HEK293 (cell line): Measurements from ENCODE around the gene AGK.

ENCODE experiments used
- CTCF ChIA-PET: fragments of 350-600 bp; formaldehyde crosslinking; extraction: SDS; loops from one replicate; lab custom pipeline; 2021; ENCODE audit warnings: antibody characterized with exemption; lab: Yijun Ruan, JAX
- POLR2A ChIA-PET: fragments of 300-600 bp; formaldehyde crosslinking; extraction: SDS; loops from one replicate; lab custom pipeline; 2020; ENCODE audit warnings: antibody characterized with exemption, inconsistent platforms; lab: Yijun Ruan, JAX
- H3K27ac ChIP-seq: fragments of 200-500 bp; sonication (Bioruptor generic); 2 replicates; pipeline ENCODE4 v1.5.1; 2014; ENCODE audit warnings: low read depth, low read length, control low read depth, inconsistent platforms; ENCODE audit errors: extremely low read depth
- H3K36me3 ChIP-seq, 2 experiments: fragments of 200-500 bp in 1 of 2; sonication (Bioruptor generic) in 1 of 2; 1 replicate in 1 of 2; 2 replicates in 1 of 2; pipeline ENCODE4 v1.5.1; 2014 to 2017; ENCODE audit warnings: inconsistent platforms in 2 of 2, low read length in 2 of 2; ENCODE audit not compliant: control insufficient read depth in 2 of 2, insufficient read depth in 1 of 2
- H3K4me1 ChIP-seq: fragments of 200-500 bp; sonication (Bioruptor generic); 2 replicates; pipeline ENCODE4 v1.5.1; 2014; ENCODE audit warnings: mild to moderate bottlenecking, low read length, inconsistent platforms; ENCODE audit not compliant: control insufficient read depth, insufficient read depth
- H3K4me3 ChIP-seq: 2 replicates; pipeline ENCODE4 v1.5.1; 2011; ENCODE audit warnings: low read depth, mild to moderate bottlenecking, control low read depth, low read length, moderate library complexity
- H3K9me3 ChIP-seq: fragments of 200-500 bp; sonication (Bioruptor generic); 2 replicates; pipeline ENCODE4 v1.5.1; 2014; ENCODE audit warnings: low read depth, low read length, inconsistent platforms; ENCODE audit not compliant: control insufficient read depth, insufficient read depth
- BCL11A ChIP-seq: fragments of 450-650 bp; formaldehyde crosslinking; IDR thresholded peaks from 2 replicates; pipeline ENCODE4 v1.5.1; 2016; ENCODE audit warnings: low read depth, missing biosample characterization, missing genetic modification characterization
- ELK4 ChIP-seq: IDR thresholded peaks from 2 replicates; pipeline ENCODE4 v1.6.1; 2011; ENCODE audit warnings: mild to moderate bottlenecking, low read depth, low read length, borderline replicate concordance
- GLI4 ChIP-seq: fragments of 450-650 bp; formaldehyde crosslinking; IDR thresholded peaks from 2 replicates; pipeline ENCODE4 v1.5.1; 2016; ENCODE audit warnings: missing biosample characterization, missing genetic modification characterization
- MZF1 ChIP-seq: fragments of 450-650 bp; formaldehyde crosslinking; IDR thresholded peaks from 2 replicates; pipeline ENCODE4 v1.5.1; 2017; ENCODE audit warnings: missing biosample characterization, missing genetic modification characterization, borderline replicate concordance
- OSR2 ChIP-seq: fragments of 450-650 bp; formaldehyde crosslinking; IDR thresholded peaks from 2 replicates; pipeline ENCODE4 v1.5.1; 2016; ENCODE audit warnings: missing biosample characterization, missing genetic modification characterization
- PRDM6 ChIP-seq: fragments of 450-650 bp; formaldehyde crosslinking; IDR thresholded peaks from 2 replicates; pipeline ENCODE4 v1.5.1; 2017; ENCODE audit warnings: missing biosample characterization, missing genetic modification characterization
- ZBTB17 ChIP-seq: fragments of 450-650 bp; formaldehyde crosslinking; IDR thresholded peaks from 2 replicates; pipeline ENCODE4 v1.5.1; 2016; ENCODE audit warnings: missing biosample characterization, missing genetic modification characterization
- ZBTB20 ChIP-seq: fragments of 450-650 bp; formaldehyde crosslinking; IDR thresholded peaks from 2 replicates; pipeline ENCODE4 v1.5.1; 2016; ENCODE audit warnings: missing biosample characterization, missing genetic modification characterization
- ZBTB7A ChIP-seq: fragments of 450-650 bp; formaldehyde crosslinking; IDR thresholded peaks from 2 replicates; pipeline ENCODE4 v1.5.1; 2016; ENCODE audit warnings: low read depth, missing biosample characterization, missing genetic modification characterization
- ZFP3 ChIP-seq: fragments of 450-650 bp; formaldehyde crosslinking; IDR thresholded peaks from 2 replicates; pipeline ENCODE4 v1.5.1; 2016; ENCODE audit warnings: low read depth, missing biosample characterization, missing genetic modification characterization
- ZNF10 ChIP-seq: fragments of 450-650 bp; formaldehyde crosslinking; IDR thresholded peaks from 2 replicates; pipeline ENCODE4 v1.5.1; 2017; ENCODE audit warnings: missing biosample characterization, missing genetic modification characterization
- ZNF174 ChIP-seq: fragments of 450-650 bp; formaldehyde crosslinking; IDR thresholded peaks from 2 replicates; pipeline ENCODE4 v1.5.0; 2017; ENCODE audit warnings: missing biosample characterization, mild to moderate bottlenecking, missing genetic modification characterization
- ZNF266 ChIP-seq: fragments of 450-650 bp; formaldehyde crosslinking; IDR thresholded peaks from 2 replicates; pipeline ENCODE4 v1.5.1; 2016; ENCODE audit warnings: missing biosample characterization, missing genetic modification characterization, low read depth
- ZNF280C ChIP-seq: fragments of 450-650 bp; formaldehyde crosslinking; IDR thresholded peaks from 2 replicates; pipeline ENCODE4 v1.5.1; 2016; ENCODE audit warnings: missing biosample characterization, missing genetic modification characterization
- ZNF335 ChIP-seq: fragments of 450-650 bp; formaldehyde crosslinking; conservative IDR thresholded peaks from 2 replicates; pipeline ENCODE4 v1.5.1; 2016; ENCODE audit warnings: missing biosample characterization, missing genetic modification characterization
- ZNF416 ChIP-seq: fragments of 450-650 bp; formaldehyde crosslinking; IDR thresholded peaks from 2 replicates; pipeline ENCODE4 v1.5.1; 2016; ENCODE audit warnings: missing biosample characterization, missing genetic modification characterization
- ZNF48 ChIP-seq: fragments of 450-650 bp; formaldehyde crosslinking; IDR thresholded peaks from 2 replicates; pipeline ENCODE4 v1.5.1; 2016; ENCODE audit warnings: missing biosample characterization, missing genetic modification characterization
- ZNF544 ChIP-seq: fragments of 450-650 bp; formaldehyde crosslinking; IDR thresholded peaks from 2 replicates; pipeline ENCODE4 v1.5.0; 2017; ENCODE audit warnings: missing biosample characterization, missing genetic modification characterization
- ZNF549 ChIP-seq: fragments of 450-650 bp; IDR thresholded peaks from 2 replicates; pipeline ENCODE4 v1.5.1; 2018; ENCODE audit warnings: missing biosample characterization, missing genetic modification characterization, mild to moderate bottlenecking, inconsistent platforms, moderate library complexity
- ZNF658 ChIP-seq: fragments of 450-650 bp; formaldehyde crosslinking; IDR thresholded peaks from 2 replicates; pipeline ENCODE4; 2016; ENCODE audit warnings: missing biosample characterization, missing genetic modification characterization
- ZNF791 ChIP-seq: fragments of 450-650 bp; formaldehyde crosslinking; IDR thresholded peaks from 2 replicates; pipeline ENCODE4 v1.5.1; 2016; ENCODE audit warnings: missing biosample characterization, missing genetic modification characterization
- ZNF830 ChIP-seq: fragments of 450-650 bp; IDR thresholded peaks from 2 replicates; pipeline ENCODE4 v1.5.0; 2018; ENCODE audit warnings: missing biosample characterization, missing genetic modification characterization, low read depth, mild to moderate bottlenecking, moderate library complexity

Gene AGK

GRCh38 chr7:141558544-141559183, 7.5 kb downstream of the AGK start:
- POLR2A ChIA-PET: no interaction called here
- Histone ChIP-seq H3K27ac (no peak overlapping the region), H3K36me3 (peaks cover 5 to 73% of the 10 kb centered on the region in 2 experiments), H3K9me3 (no peaks in the 10 kb centered on the region), H3K4me3 (no peak overlapping the region), H3K4me1 (no peaks in the 10 kb centered on the region)
- TF ChIP-seq OSR2 (peak; percentile 51), MZF1 (tag by site-specific recombination) (peak; percentile 38; the same call in 1 of the 2 replicates), ZBTB20 (tag by site-specific recombination) (no peak), PRDM6 (tag by site-specific recombination) (peak; percentile 52; the same call in 1 of the 2 replicates)
- CTCF ChIA-PET: no interaction called here

GRCh38 chr7:141559961-141560360, 8.8 kb downstream of the AGK start:
- TF ChIP-seq ELK4: no peak
- TF ChIP-seq ZNF658 (tag by site-specific recombination): no peak
- no peak for TF ChIP-seq ZNF549
- TF ChIP-seq ZNF266 (tag by site-specific recombination): no peak
- no peaks in the 10 kb centered on the region for H3K4me1 ChIP-seq
- H3K36me3 ChIP-seq: peaks cover 5 to 84% of the 10 kb centered on the region in 2 experiments
- CTCF ChIA-PET: no interaction called here
- POLR2A ChIA-PET: no interaction called here
- H3K9me3 ChIP-seq: no peaks in the 10 kb centered on the region
- no peak overlapping the region for H3K4me3 ChIP-seq
- H3K27ac ChIP-seq: no peak overlapping the region

- Histone ChIP-seq H3K27ac (no peak overlapping the region), H3K36me3 (peaks cover 5 to 84% of the 10 kb centered on the region in 2 experiments), H3K9me3 (no peaks in the 10 kb centered on the region), H3K4me3 (no peak overlapping the region), H3K4me1 (no peaks in the 10 kb centered on the region)
- TF ChIP-seq ZNF544 (tag by site-specific recombination): no peak
- ChIA-PET POLR2A (interaction anchor here (1.0 kb wide), 1 partner anchor 11 kb away, joined by 3 read pairs; the partner anchor contains the start of gene AGK), CTCF (no interaction called here)
Observed at GRCh38 chr7:141562036-141562435, 10.8 kb downstream of the AGK start.

GRCh38 chr7:141562543-141562942, 11.3 kb downstream of the AGK start:
- Histone ChIP-seq H3K36me3 (peaks cover 5 to 83% of the 10 kb centered on the region in 2 experiments), H3K4me1 (no peaks in the 10 kb centered on the region), H3K9me3 (no peaks in the 10 kb centered on the region), H3K27ac (no peak overlapping the region), H3K4me3 (no peak overlapping the region)
- ChIA-PET CTCF (no interaction called here), POLR2A (interaction anchor here (1.0 kb wide), 1 partner anchor 11 kb away, joined by 3 read pairs; the partner anchor contains the start of gene AGK)
- TF ChIP-seq BCL11A: no peak
- TF ChIP-seq ZNF791 (tag by site-specific recombination): no peak
- no peak for TF ChIP-seq ZNF10 (tag by site-specific recombination)
- no peak for TF ChIP-seq PRDM6 (tag by site-specific recombination)
- TF ChIP-seq ZNF416 (tag by site-specific recombination): no peak
- TF ChIP-seq ZNF830 (tag by site-specific recombination): no peak
- no peak for TF ChIP-seq ZBTB17
- no peak for TF ChIP-seq ZNF335 (tag by site-specific recombination)
- TF ChIP-seq GLI4 (tag by site-specific recombination): no peak
- TF ChIP-seq ZNF174 (tag by site-specific recombination): no peak
- no peak for TF ChIP-seq ZBTB7A (tag by site-specific recombination)
- TF ChIP-seq ZNF280C (tag by site-specific recombination): no peak
- TF ChIP-seq ZFP3 (tag by site-specific recombination): no peak
- TF ChIP-seq ZNF48 (tag by site-specific recombination): no peak
